GM12891 (cell line): ENCODE results near the gene SMARCA4.
A peak's percentile ranks its signal among the peaks of the same experiment; 100 is the strongest.

ENCODE experiments used
- PAX5 ChIP-seq: IDR thresholded peaks from 2 replicates; pipeline ENCODE4 v1.6.1; 2011; ENCODE audit warnings: low read length, moderate library complexity, mild to moderate bottlenecking; ENCODE audit not compliant: insufficient read depth, severe bottlenecking
- POLR2A ChIP-seq: IDR thresholded peaks from 2 replicates; pipeline ENCODE4 v1.6.1; 2011; ENCODE audit warnings: low read depth, low read length, control low read depth
- POLR2AphosphoS5 ChIP-seq: IDR thresholded peaks from 2 replicates; pipeline ENCODE4 v1.6.1; 2011; ENCODE audit warnings: low read depth, low read length, control low read depth
- POU2F2 ChIP-seq: IDR thresholded peaks from 2 replicates; pipeline ENCODE4 v1.6.1; 2011; ENCODE audit warnings: low read depth, mild to moderate bottlenecking, control low read depth, low read length, moderate library complexity
- SPI1 ChIP-seq: IDR thresholded peaks from 2 replicates; pipeline ENCODE4 v1.6.1; 2011; ENCODE audit warnings: low read depth, low read length, control low read depth
- TAF1 ChIP-seq: IDR thresholded peaks from 2 replicates; pipeline ENCODE4 v1.6.1; 2011; ENCODE audit warnings: low read depth, low read length, control low read depth

DNA sequence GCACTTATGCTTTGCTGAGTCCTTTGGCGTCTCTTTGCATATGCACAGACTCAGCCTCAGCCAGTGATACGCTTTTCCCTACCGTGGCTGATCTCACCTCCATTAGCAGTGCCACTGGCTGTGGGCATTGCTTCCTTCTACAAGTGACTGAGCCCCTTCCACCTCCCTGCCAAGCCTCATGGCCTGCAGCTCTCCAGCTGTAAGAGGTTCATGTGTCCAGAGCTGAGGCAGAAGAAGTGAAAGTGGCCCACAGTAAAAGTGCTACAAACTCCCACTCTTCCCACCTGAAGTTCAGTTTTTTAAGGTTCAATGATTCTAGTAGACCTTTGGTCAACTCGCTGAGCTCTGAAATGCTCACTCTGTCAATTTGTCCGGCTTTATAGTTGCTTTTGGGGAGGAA lies 44.7 kb downstream of the SMARCA4 start:
- TF ChIP-seq POLR2A (no peak), POLR2AphosphoS5 (no peak), TAF1 (no peak), SPI1 (peak; percentile 71; the same call in 1 of the 2 replicates), PAX5 (no peak), POU2F2 (no peak)
